ENCODE data around the gene EFCAB10. TPM values are rescaled to one million over a fixed set of nuclear protein-coding genes. Genes with fewer than 3 reads are reported as not detected.

Gene EFCAB10
- total and polyA plus RNA-seq, 2 of the 13 experiments (the other 11 are each of a cell fraction or from before 2014, with no cell fraction given): 0.40 TPM; not detected in 1

DNA sequence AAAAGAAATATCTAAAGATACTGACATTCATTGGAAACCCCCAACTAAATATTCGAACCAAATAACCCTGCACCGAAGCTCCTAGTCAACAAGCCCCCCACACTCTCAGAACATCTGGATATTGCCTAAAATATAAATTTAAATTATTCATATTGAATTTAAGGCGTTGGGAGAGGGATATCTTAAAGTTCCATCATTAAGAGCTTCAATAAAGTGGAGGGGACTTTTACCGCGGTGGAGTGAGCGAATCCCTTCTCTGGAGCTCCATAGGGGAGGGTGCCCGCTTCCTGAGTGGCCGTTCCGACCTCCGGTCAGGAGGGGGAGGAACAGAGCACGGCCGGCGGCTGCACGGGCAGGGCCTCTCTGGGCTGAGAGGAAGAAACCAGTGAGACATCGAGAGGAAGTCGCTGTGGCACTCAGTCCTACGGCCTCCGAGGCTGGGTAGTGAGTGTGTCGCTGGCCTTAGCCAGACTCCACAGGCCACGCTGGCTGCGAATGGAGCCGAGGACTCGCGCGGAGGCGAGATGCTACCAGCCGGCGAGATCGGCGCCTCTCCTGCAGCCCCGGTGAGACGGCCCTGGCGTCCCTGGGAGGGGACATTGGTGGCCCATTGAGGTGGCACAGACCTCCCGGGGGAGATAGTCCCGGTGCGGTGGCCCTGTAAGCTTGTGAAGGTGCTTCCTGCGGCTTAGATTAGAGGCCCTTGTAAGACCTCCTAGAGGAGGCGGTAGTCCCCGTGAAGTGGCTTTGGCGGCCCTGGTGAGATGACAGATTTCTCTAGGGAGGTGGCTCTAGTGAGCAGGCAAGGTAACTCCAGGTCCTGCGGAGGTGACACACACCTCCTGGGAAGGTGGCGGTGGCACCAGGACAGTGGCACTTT lies 49.3 kb downstream of the EFCAB10 start, which contains the start of gene RINT1 (continued):
- TF ChIP-seq, protein P1, sequence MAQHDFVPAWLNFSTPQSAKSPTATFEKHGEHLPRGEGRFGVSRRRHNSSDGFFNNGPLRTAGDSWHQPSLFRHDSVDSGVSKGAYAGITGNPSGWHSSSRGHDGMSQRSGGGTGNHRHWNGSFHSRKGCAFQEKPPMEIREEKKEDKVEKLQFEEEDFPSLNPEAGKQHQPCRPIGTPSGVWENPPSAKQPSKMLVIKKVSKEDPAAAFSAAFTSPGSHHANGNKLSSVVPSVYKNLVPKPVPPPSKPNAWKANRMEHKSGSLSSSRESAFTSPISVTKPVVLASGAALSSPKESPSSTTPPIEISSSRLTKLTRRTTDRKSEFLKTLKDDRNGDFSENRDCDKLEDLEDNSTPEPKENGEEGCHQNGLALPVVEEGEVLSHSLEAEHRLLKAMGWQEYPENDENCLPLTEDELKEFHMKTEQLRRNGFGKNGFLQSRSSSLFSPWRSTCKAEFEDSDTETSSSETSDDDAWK (CRISPR knock-in tag; IDR thresholded peaks at IDR 0.05): no peak
- TF ChIP-seq, protein P2, sequence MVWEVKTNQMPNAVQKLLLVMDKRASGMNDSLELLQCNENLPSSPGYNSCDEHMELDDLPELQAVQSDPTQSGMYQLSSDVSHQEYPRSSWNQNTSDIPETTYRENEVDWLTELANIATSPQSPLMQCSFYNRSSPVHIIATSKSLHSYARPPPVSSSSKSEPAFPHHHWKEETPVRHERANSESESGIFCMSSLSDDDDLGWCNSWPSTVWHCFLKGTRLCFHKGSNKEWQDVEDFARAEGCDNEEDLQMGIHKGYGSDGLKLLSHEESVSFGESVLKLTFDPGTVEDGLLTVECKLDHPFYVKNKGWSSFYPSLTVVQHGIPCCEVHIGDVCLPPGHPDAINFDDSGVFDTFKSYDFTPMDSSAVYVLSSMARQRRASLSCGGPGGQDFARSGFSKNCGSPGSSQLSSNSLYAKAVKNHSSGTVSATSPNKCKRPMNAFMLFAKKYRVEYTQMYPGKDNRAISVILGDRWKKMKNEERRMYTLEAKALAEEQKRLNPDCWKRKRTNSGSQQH (CRISPR knock-in tag; IDR thresholded peaks at IDR 0.05; ENCODE audit: low read depth): peak; percentile 66
- TF ChIP-seq, protein P3, sequence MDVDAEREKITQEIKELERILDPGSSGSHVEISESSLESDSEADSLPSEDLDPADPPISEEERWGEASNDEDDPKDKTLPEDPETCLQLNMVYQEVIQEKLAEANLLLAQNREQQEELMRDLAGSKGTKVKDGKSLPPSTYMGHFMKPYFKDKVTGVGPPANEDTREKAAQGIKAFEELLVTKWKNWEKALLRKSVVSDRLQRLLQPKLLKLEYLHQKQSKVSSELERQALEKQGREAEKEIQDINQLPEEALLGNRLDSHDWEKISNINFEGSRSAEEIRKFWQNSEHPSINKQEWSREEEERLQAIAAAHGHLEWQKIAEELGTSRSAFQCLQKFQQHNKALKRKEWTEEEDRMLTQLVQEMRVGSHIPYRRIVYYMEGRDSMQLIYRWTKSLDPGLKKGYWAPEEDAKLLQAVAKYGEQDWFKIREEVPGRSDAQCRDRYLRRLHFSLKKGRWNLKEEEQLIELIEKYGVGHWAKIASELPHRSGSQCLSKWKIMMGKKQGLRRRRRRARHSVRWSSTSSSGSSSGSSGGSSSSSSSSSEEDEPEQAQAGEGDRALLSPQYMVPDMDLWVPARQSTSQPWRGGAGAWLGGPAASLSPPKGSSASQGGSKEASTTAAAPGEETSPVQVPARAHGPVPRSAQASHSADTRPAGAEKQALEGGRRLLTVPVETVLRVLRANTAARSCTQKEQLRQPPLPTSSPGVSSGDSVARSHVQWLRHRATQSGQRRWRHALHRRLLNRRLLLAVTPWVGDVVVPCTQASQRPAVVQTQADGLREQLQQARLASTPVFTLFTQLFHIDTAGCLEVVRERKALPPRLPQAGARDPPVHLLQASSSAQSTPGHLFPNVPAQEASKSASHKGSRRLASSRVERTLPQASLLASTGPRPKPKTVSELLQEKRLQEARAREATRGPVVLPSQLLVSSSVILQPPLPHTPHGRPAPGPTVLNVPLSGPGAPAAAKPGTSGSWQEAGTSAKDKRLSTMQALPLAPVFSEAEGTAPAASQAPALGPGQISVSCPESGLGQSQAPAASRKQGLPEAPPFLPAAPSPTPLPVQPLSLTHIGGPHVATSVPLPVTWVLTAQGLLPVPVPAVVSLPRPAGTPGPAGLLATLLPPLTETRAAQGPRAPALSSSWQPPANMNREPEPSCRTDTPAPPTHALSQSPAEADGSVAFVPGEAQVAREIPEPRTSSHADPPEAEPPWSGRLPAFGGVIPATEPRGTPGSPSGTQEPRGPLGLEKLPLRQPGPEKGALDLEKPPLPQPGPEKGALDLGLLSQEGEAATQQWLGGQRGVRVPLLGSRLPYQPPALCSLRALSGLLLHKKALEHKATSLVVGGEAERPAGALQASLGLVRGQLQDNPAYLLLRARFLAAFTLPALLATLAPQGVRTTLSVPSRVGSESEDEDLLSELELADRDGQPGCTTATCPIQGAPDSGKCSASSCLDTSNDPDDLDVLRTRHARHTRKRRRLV (CRISPR knock-in tag; IDR thresholded peaks at IDR 0.05): peak; percentile 90; the same call in 1 of the 2 replicates
- peak; percentile 61; the same call in 1 of the 2 replicates for TF ChIP-seq BCL6 (CRISPR knock-in tag; IDR thresholded peaks at IDR 0.05)
- TF ChIP-seq HOXA3 (CRISPR knock-in tag; IDR thresholded peaks at IDR 0.05): peak; percentile 78
- TF ChIP-seq, protein P4, sequence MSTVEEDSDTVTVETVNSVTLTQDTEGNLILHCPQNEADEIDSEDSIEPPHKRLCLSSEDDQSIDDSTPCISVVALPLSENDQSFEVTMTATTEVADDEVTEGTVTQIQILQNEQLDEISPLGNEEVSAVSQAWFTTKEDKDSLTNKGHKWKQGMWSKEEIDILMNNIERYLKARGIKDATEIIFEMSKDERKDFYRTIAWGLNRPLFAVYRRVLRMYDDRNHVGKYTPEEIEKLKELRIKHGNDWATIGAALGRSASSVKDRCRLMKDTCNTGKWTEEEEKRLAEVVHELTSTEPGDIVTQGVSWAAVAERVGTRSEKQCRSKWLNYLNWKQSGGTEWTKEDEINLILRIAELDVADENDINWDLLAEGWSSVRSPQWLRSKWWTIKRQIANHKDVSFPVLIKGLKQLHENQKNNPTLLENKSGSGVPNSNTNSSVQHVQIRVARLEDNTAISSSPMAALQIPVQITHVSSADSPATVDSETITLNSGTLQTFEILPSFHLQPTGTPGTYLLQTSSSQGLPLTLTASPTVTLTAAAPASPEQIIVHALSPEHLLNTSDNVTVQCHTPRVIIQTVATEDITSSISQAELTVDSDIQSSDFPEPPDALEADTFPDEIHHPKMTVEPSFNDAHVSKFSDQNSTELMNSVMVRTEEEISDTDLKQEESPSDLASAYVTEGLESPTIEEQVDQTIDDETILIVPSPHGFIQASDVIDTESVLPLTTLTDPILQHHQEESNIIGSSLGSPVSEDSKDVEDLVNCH (CRISPR knock-in tag; IDR thresholded peaks at IDR 0.05): no peak
- no peak for TF ChIP-seq ZNF367 (CRISPR knock-in tag; IDR thresholded peaks at IDR 0.05; ENCODE audit: borderline replicate concordance)
- no peak; the same call in 1 of the 2 replicates for TF ChIP-seq ZNF724P (CRISPR knock-in tag; IDR thresholded peaks at IDR 0.05; ENCODE audit: borderline replicate concordance)
- TF ChIP-seq, protein P5, sequence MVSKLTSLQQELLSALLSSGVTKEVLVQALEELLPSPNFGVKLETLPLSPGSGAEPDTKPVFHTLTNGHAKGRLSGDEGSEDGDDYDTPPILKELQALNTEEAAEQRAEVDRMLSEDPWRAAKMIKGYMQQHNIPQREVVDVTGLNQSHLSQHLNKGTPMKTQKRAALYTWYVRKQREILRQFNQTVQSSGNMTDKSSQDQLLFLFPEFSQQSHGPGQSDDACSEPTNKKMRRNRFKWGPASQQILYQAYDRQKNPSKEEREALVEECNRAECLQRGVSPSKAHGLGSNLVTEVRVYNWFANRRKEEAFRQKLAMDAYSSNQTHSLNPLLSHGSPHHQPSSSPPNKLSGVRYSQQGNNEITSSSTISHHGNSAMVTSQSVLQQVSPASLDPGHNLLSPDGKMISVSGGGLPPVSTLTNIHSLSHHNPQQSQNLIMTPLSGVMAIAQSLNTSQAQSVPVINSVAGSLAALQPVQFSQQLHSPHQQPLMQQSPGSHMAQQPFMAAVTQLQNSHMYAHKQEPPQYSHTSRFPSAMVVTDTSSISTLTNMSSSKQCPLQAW (CRISPR knock-in tag; IDR thresholded peaks at IDR 0.05): peak; percentile 68
- no peak for TF ChIP-seq NCOA5 (CRISPR knock-in tag; IDR thresholded peaks at IDR 0.05)
- peak; percentile 42; the same call in 1 of the 2 replicates for TF ChIP-seq PRMT3 (CRISPR knock-in tag; IDR thresholded peaks at IDR 0.05; ENCODE audit: borderline replicate concordance, low read depth)
- peak; percentile 68 for TF ChIP-seq NCOA2 (CRISPR knock-in tag; IDR thresholded peaks at IDR 0.05)
- peak; percentile 84 for TF ChIP-seq MYC (CRISPR knock-in tag; IDR thresholded peaks at IDR 0.05; ENCODE audit: borderline replicate concordance)
- TF ChIP-seq, protein P6, sequence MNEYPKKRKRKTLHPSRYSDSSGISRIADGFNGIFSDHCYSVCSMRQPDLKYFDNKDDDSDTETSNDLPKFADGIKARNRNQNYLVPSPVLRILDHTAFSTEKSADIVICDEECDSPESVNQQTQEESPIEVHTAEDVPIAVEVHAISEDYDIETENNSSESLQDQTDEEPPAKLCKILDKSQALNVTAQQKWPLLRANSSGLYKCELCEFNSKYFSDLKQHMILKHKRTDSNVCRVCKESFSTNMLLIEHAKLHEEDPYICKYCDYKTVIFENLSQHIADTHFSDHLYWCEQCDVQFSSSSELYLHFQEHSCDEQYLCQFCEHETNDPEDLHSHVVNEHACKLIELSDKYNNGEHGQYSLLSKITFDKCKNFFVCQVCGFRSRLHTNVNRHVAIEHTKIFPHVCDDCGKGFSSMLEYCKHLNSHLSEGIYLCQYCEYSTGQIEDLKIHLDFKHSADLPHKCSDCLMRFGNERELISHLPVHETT (CRISPR knock-in tag; conservative IDR thresholded peaks at IDR 0.05): peak; percentile 64; the same call in 1 of the 2 replicates
